HepG2 (cell line): Measurements from ENCODE around the gene TIAM2. TPM values are rescaled to one million over a fixed set of nuclear protein-coding genes. Genes with fewer than 3 reads are reported as not detected.

Source experiments
- ATAC-seq: fragments of 200-7000 bp; cut with Tn5 transposase; 3 replicates; pipeline ENCODE4 v1.9.1; 2020; ENCODE audit warnings: mild to moderate bottlenecking, moderate library complexity
- BruUV-seq: library from RNA; stranded (reverse); fragments of 400-500 nt; replicated peaks from 2 replicates; lab custom pipeline; 2021; lab: Mats Ljungman, UMichigan
- CTCF ChIA-PET: fragments of 300-600 bp; formaldehyde crosslinking; extraction: SDS; loops from one replicate; lab custom pipeline; 2021; ENCODE audit warnings: low total read pairs, inconsistent platforms, low intra/inter-chr PET ratio; lab: Yijun Ruan, JAX
- POLR2A ChIA-PET: fragments of 350-600 bp; sonication (Branson Sonifier 250); formaldehyde crosslinking; loops from one replicate; lab custom pipeline; 2020; ENCODE audit warnings: antibody characterized with exemption, inconsistent platforms; lab: Yijun Ruan, JAX
- DNase-seq: peaks from one replicate; pipeline ENCODE4 v3.0.0-alpha.2; 2015; ENCODE audit warnings: low spot score
- FAIRE-seq: peaks from 3 replicates; lab custom pipeline; 2011; peaks lifted over from hg19 to GRCh38; lab: Jason Lieb, UNC
- H2AFZ ChIP-seq: one replicate; pipeline ENCODE4 v1.6.1; 2011; ENCODE audit warnings: low read length, inconsistent platforms
- H3K27ac ChIP-seq: fragments of 300-600 bp; 3 replicates; pipeline ENCODE4 v1.8.0; 2011; ENCODE audit warnings: mixed run types, mild to moderate bottlenecking, mixed read lengths, low read length, inconsistent platforms; ENCODE audit not compliant: insufficient read depth; ENCODE audit errors: extremely low read length
- H3K27me3 ChIP-seq, 2 experiments: fragments of 200-600 bp in 1 of 2; 2 replicates in 1 of 2; 3 replicates in 1 of 2; pipeline versions ENCODE4 v1.6.0 to v1.8.0; 2011; ENCODE audit warnings: low read length in 2 of 2, mild to moderate bottlenecking in 2 of 2, moderate library complexity in 2 of 2, inconsistent platforms in 1 of 2; ENCODE audit not compliant: insufficient read depth in 2 of 2, control insufficient read depth in 1 of 2
- H3K36me3 ChIP-seq, 2 experiments: fragments of 200-600 bp in 1 of 2; replicated peaks in 1 of 2; 2 replicates in 1 of 2; 3 replicates in 1 of 2; pipeline versions ENCODE4 v1.5.1 to v1.8.0; 2011; ENCODE audit warnings: low read length in 2 of 2, inconsistent platforms in 1 of 2; ENCODE audit not compliant: insufficient read depth in 2 of 2, control insufficient read depth in 1 of 2
- H3K4me1 ChIP-seq: 2 replicates; pipeline ENCODE4 v1.5.1; 2012; ENCODE audit warnings: low read length, inconsistent platforms; ENCODE audit not compliant: insufficient read depth
- H3K4me2 ChIP-seq: 2 replicates; pipeline ENCODE4 v1.6.0; 2011; ENCODE audit warnings: low read depth, low read length, inconsistent platforms
- H3K4me3 ChIP-seq, 3 experiments: fragments of 200-600 bp in 1 of 3; sonication (generic), shearing (Covaris generic) in 1 of 3; replicated peaks in 1 of 3; 2 replicates each; pipeline ENCODE4 v1.5.1; 2011 to 2016; ENCODE audit warnings: low read length in 3 of 3, inconsistent platforms in 2 of 3, low read depth in 2 of 3, mild to moderate bottlenecking in 2 of 3, control low read depth in 1 of 3, mixed read lengths in 1 of 3; ENCODE audit not compliant: insufficient read depth in 1 of 3
- H3K79me2 ChIP-seq: one replicate; pipeline ENCODE4 v1.6.1; 2011; ENCODE audit warnings: low read length, inconsistent platforms; ENCODE audit not compliant: insufficient read depth
- H3K9ac ChIP-seq: 2 replicates; pipeline ENCODE4 v1.6.0; 2011; ENCODE audit warnings: mild to moderate bottlenecking, low read depth, low read length, inconsistent platforms; ENCODE audit not compliant: insufficient read depth
- H3K9me3 ChIP-seq: 2 replicates; pipeline ENCODE4 v1.5.1; 2012; ENCODE audit warnings: mild to moderate bottlenecking, low read length
- H4K20me1 ChIP-seq: 2 replicates; pipeline ENCODE4 v1.6.0; 2011; ENCODE audit warnings: inconsistent platforms, mild to moderate bottlenecking, low read length, moderate library complexity; ENCODE audit not compliant: insufficient read depth
- CCDC6 ChIP-seq: sonication (generic); formaldehyde crosslinking; IDR thresholded peaks from 2 replicates; pipeline ENCODE4 v1.8.1; 2022; ENCODE audit warnings: mild to moderate bottlenecking, missing genetic modification reagents, moderate library complexity
- CENPT ChIP-seq: sonication (generic); formaldehyde crosslinking; IDR thresholded peaks from 2 replicates; pipeline ENCODE4 v1.8.0; 2022; ENCODE audit warnings: low read depth, mild to moderate bottlenecking, moderate library complexity, missing genetic modification reagents
- HMG20A ChIP-seq: IDR thresholded peaks from 2 replicates; pipeline ENCODE4 v1.6.1; 2016; ENCODE audit warnings: borderline replicate concordance
- HMGA1 ChIP-seq: sonication (generic); formaldehyde crosslinking; conservative IDR thresholded peaks from 2 replicates; pipeline ENCODE4 v1.4.0; 2020; ENCODE audit warnings: missing genetic modification reagents
- MNT ChIP-seq: fragments of 450-650 bp; IDR thresholded peaks from 2 replicates; pipeline ENCODE4 v1.6.1; 2016
- SAP130 ChIP-seq: IDR thresholded peaks from 2 replicates; pipeline ENCODE4 v1.6.1; 2016; ENCODE audit warnings: low read depth
- ZC3H13 ChIP-seq: sonication (generic); formaldehyde crosslinking; IDR thresholded peaks from 2 replicates; pipeline ENCODE4 v1.8.1; 2023; ENCODE audit warnings: mild to moderate bottlenecking, missing genetic modification reagents, moderate library complexity
- ZHX2 ChIP-seq, 2 experiments: sonication (generic) in 1 of 2; formaldehyde crosslinking in 1 of 2; IDR thresholded peaks; 2 replicates each; pipeline versions ENCODE4 v1.6.1 to v1.9.0; 2014 to 2022; ENCODE audit warnings: antibody characterized with exemption in 1 of 2, borderline replicate concordance in 1 of 2, inconsistent platforms in 1 of 2, low read depth in 1 of 2, missing genetic modification reagents in 1 of 2
- ZNF383 ChIP-seq: sonication (generic); formaldehyde crosslinking; IDR thresholded peaks from 2 replicates; pipeline ENCODE4 v1.4.0; 2020; ENCODE audit warnings: missing genetic modification reagents, mild to moderate bottlenecking, borderline replicate concordance
- WGBS: methylation state at CpG from one replicate; pipeline ENCODE4 v1.1.6; 2017; ENCODE audit warnings: low lambda C conversion rate; 5-methylcytosine and 5-hydroxymethylcytosine counted together
- in situ Hi-C: cut with HindIII; loops from 2 replicates; pipeline ENCODE4 v1.10.0; 2017; ENCODE audit warnings: low pct_unique_long_range_greater_than_20kb; ENCODE audit not compliant: extremely low pct_ligation_motif_present
- intact Hi-C: fragments of 100-400 bp; cut with micrococcal nuclease; formaldehyde crosslinking; loops from one replicate; pipeline ENCODE4 v1.10.0; 2022; ENCODE audit not compliant: unreplicated experiment
- polyA plus RNA-seq, 8 experiments: library from polyadenylated mRNA; depleted of rRNA in 3 of 8; stranded (reverse) in 7 of 8; unstranded in 1 of 8; fragments of >200 nt; fragmentation: Illumina TruSeq in 4 of 8; extraction: Trizol in 4 of 8; gene quantifications; 2 replicates each; pipeline versions ENCODE4 v1.2.1 to v1.2.3, GENCODE V29; 2011 to 2016; ENCODE audit warnings: low read depth in 4 of 8, missing spikeins in 1 of 8, mixed read lengths in 1 of 8; ENCODE audit not compliant: insufficient read depth in 1 of 8
- total RNA-seq, 5 experiments: library from RNA; depleted of rRNA; stranded (reverse); fragments of >200 nt; fragmentation: Illumina TruSeq; extraction: Trizol; gene quantifications; 2 replicates each; pipeline ENCODE4 v1.2.3, GENCODE V29; 2016; ENCODE audit warnings: low read depth in 1 of 5

Gene TIAM2
- total and polyA plus RNA-seq, 2 of the 13 experiments (the other 11 are each of a cell fraction or from before 2014, with no cell fraction given): 4.1 to 4.5 TPM

GRCh38 chr6:154950979-154951344, 44.2 kb upstream of the TIAM2 start:
- 96% methylated on average over 3 of the region's 7 CpGs for WGBS
- intact Hi-C loops (no loop called here), in situ Hi-C loops (no loop called here)
- no peaks in the 10 kb centered on the region; a peak in 1 of 5 replicates for H3K36me3 ChIP-seq
- H3K79me2 ChIP-seq: no peaks in the 10 kb centered on the region
- no peak for DNase-seq
- no peak overlapping the region for H2AFZ ChIP-seq
- no peak overlapping the region for H3K27ac ChIP-seq
- BruUV-seq: no TSS peak
- H3K4me2 ChIP-seq: no peak overlapping the region
- H4K20me1 ChIP-seq: no peaks in the 10 kb centered on the region
- ATAC-seq: peak; percentile 27; the same call in 2 of the 3 replicates
- H3K9me3 ChIP-seq: no peaks in the 10 kb centered on the region
- H3K9ac ChIP-seq: no peak overlapping the region
- H3K27me3 ChIP-seq: no peaks in the 10 kb centered on the region
- ChIA-PET CTCF (no interaction called here), POLR2A (interaction anchor here (1.9 kb wide), 1 partner anchor 10 kb away, joined by 4 read pairs; no protein-coding TSS in a partner anchor)
- peaks cover 10% of the 10 kb centered on the region; the same call in 1 of the 2 replicates for H3K4me1 ChIP-seq
- FAIRE-seq: no peak
- TF ChIP-seq ZC3H13: no peak
- TF ChIP-seq HMGA1: no peak
- no peak for TF ChIP-seq HMG20A (CRISPR knock-in tag)
- no peak for TF ChIP-seq CENPT (CRISPR knock-in tag)
- no peak for TF ChIP-seq MNT
- TF ChIP-seq, all 625 proteins: peak for 0
- H3K4me3 ChIP-seq: no peak overlapping the region

- Histone ChIP-seq H3K36me3 (no peaks in the 10 kb centered on the region; a peak in 1 of 5 replicates), H3K27me3 (no peaks in the 10 kb centered on the region), H3K27ac (no peak overlapping the region), H3K4me1 (peaks cover 10% of the 10 kb centered on the region; the same call in 1 of the 2 replicates), H3K79me2 (no peaks in the 10 kb centered on the region), H4K20me1 (no peaks in the 10 kb centered on the region), H3K4me2 (no peak overlapping the region), H3K9ac (no peak overlapping the region), H2AFZ (no peak overlapping the region), H3K4me3 (no peak overlapping the region), H3K9me3 (no peaks in the 10 kb centered on the region)
- ChIA-PET CTCF (no interaction called here), POLR2A (interaction anchor here (1.9 kb wide), 1 partner anchor 9 kb away, joined by 4 read pairs; no protein-coding TSS in a partner anchor)
- DNase-seq: no peak
- BruUV-seq: no TSS peak
- no peak for FAIRE-seq
- ATAC-seq: peak; percentile 20; the same call in 2 of the 3 replicates
- intact Hi-C loops (no loop called here), in situ Hi-C loops (no loop called here)
- WGBS: 88% methylated on average over 10 of the region's 10 CpGs
- no peak for TF ChIP-seq ZNF383 (CRISPR knock-in tag)
- no peak for TF ChIP-seq ZHX2 (IDR thresholded peaks at IDR 0.05; ENCODE audit: low read depth)
- no peak for TF ChIP-seq ZHX2 (CRISPR knock-in tag; IDR thresholded peaks at IDR 0.05; ENCODE audit: borderline replicate concordance)
- no peak for TF ChIP-seq CCDC6
- no peak for TF ChIP-seq SAP130 (CRISPR knock-in tag)
Measured at GRCh38 chr6:154951345-154952200, 43.5 kb upstream of the TIAM2 start.
